Fibroblast of lung (primary cell): ENCODE measurements around the gene TBX6.
A peak's percentile ranks its signal among the peaks of the same experiment; 100 is the strongest.

Experiments used
- CTCF ChIP-seq, 2 donors: IDR thresholded peaks in 1 of 2; conservative IDR thresholded peaks in 1 of 2; 1 replicate in 1 of 2; 2 replicates in 1 of 2; pipeline ENCODE4 v1.5.1; 2011 to 2012; ENCODE audit warnings: low read length in 2 of 2, control low read depth in 1 of 2, inconsistent platforms in 1 of 2, low read depth in 1 of 2, mild to moderate bottlenecking in 1 of 2
- EZH2 ChIP-seq: IDR thresholded peaks from 2 replicates; pipeline ENCODE4 v1.5.1; 2012; ENCODE audit warnings: low read length, control low read depth, mild to moderate bottlenecking; ENCODE audit errors: missing control alignments

DNA sequence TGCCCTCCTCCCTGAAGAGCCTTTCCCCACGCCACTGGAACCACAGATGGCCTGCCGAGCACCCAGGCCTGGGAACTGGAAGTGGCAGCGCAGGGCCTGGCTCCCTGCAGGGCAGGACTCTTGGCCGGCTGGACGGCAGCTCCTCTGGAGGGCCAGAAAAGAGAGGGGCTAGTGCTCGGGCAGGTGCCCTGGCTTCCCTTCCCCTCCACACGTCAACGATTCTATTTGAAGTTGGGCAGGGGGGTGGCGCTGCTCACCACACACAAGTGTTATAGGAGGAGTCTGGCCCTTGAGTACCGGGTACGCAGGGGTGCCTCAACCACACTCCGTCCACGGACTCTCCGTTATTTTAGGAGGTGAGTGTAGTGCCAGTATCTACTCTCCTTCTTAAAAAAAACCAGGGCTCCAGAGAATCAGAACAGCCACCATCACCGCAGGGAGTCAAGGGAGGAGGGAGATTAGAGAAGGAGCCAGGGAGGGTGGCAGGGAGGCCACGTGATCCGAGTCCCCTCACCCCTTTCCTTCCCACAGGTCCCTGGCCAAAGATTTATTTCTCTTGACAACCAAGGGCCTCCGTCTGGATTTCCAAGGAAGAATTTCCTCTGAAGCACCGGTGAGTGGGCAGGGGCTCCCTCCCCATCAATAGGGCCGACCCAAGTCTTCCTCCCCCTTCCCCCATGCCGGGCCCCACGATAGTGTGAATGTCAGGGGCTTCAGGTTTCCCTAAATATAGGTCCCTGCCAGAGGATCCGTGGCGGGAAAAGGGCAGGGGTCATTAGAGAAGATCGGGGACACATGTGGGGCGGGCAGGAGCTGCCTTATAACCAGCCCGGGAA is 27.6 kb downstream of the TBX6 start:
- TF ChIP-seq CTCF (conservative IDR thresholded peaks at IDR 0.05 in 1 of 2, IDR thresholded peaks at IDR 0.05 in 1 of 2; ENCODE audit: low read depth in 1 of 2, low read length in 2 of 2) (peak; percentile 14 to 20), EZH2 (no peak)
